ENCODE data around the gene MAML2. TPM values are rescaled to one million over a fixed set of nuclear protein-coding genes. Genes with fewer than 3 reads are reported as not detected.
A peak's percentile ranks its signal among the peaks of the same experiment; 100 is the strongest.

The MAML2 gene
- total and polyA plus RNA-seq, 2 of the 13 experiments (the other 11 are each of a cell fraction or from before 2014, with no cell fraction given), result 2.3 to 25.9 TPM

GRCh38 chr11:96222102-96222501 is 120.9 kb downstream of the MAML2 start (continued):
- TF ChIP-seq HNF1A (IDR thresholded peaks at IDR 0.05; ENCODE audit: low read depth) (no peak), HNF1A (CRISPR knock-in tag; IDR thresholded peaks at IDR 0.05; ENCODE audit: borderline replicate concordance) (no peak), FOXA1 (IDR thresholded peaks at IDR 0.05) (no peak), FOXA1 (CRISPR knock-in tag; IDR thresholded peaks at IDR 0.05) (no peak), DDIT3 (CRISPR knock-in tag; IDR thresholded peaks at IDR 0.05) (no peak), ZNF546 (CRISPR knock-in tag; conservative IDR thresholded peaks at IDR 0.05) (no peak), ONECUT2 (CRISPR knock-in tag; IDR thresholded peaks at IDR 0.05) (no peak)

- DNase-seq (ENCODE audit: low spot score) (no peak), FAIRE-seq (no peak), ATAC-seq (peak; percentile 61)
- BruUV-seq (replicated peaks), result no TSS peak
- Histone ChIP-seq H3K4me2 (ENCODE audit: low read depth, low read length) (no peak overlapping the region), H2AFZ (ENCODE audit: low read length) (no peak overlapping the region), H3K27me3 (ENCODE audit: control insufficient read depth in 1 of 2, insufficient read depth in 2 of 2, low read length in 2 of 2) (no peaks in the 10 kb centered on the region), H4K20me1 (ENCODE audit: insufficient read depth, low read length) (no peaks in the 10 kb centered on the region), H3K27ac (ENCODE audit: extremely low read length, insufficient read depth, low read length) (peak overlapping the region; percentile 24), H3K4me3 (replicated peaks in 1 of 3; ENCODE audit: insufficient read depth in 1 of 3, low read depth in 2 of 3, low read length in 3 of 3) (no peak overlapping the region), H3K9me3 (ENCODE audit: low read length) (no peaks in the 10 kb centered on the region), H3K4me1 (ENCODE audit: insufficient read depth, low read length) (peaks cover 55% of the 10 kb centered on the region), H3K9ac (ENCODE audit: insufficient read depth, low read depth, low read length) (no peak overlapping the region), H3K36me3 (replicated peaks in 1 of 2; ENCODE audit: control insufficient read depth in 1 of 2, insufficient read depth in 2 of 2, low read length in 2 of 2) (no peaks in the 10 kb centered on the region), H3K79me2 (ENCODE audit: insufficient read depth, low read length) (peaks cover 4% of the 10 kb centered on the region)
- 82% methylated on average over 4 of the region's 4 CpGs for WGBS (ENCODE audit: low lambda C conversion rate)
- in situ Hi-C loops (cut with HindIII; ENCODE audit: extremely low pct_ligation_motif_present, low pct_unique_long_range_greater_than_20kb) (no loop called here), intact Hi-C loops (cut with micrococcal nuclease; ENCODE audit: unreplicated experiment) (no loop called here)
- POLR2A ChIA-PET, result no interaction called here
- CTCF ChIA-PET (ENCODE audit: low intra/inter-chr PET ratio, low total read pairs), result no interaction called here
- TF ChIP-seq ZBTB40 (IDR thresholded peaks at IDR 0.05), result no peak
- no peak for TF ChIP-seq ZBTB40 (CRISPR knock-in tag; IDR thresholded peaks at IDR 0.05)
- no peak for TF ChIP-seq MAF1 (CRISPR knock-in tag; IDR thresholded peaks at IDR 0.05; ENCODE audit: borderline replicate concordance)
Measured at GRCh38 chr11:96221244-96222070, 121.5 kb downstream of the MAML2 start.
